22Rv1 (cell line): ENCODE results near the gene ATF7IP2.

Source experiments
- CTCF ChIP-seq: fragments of 450-650 bp; IDR thresholded peaks from 2 replicates; pipeline ENCODE4 v1.5.1; 2017; ENCODE audit warnings: mild to moderate bottlenecking
- ZFX ChIP-seq: fragments of 450-650 bp; IDR thresholded peaks from 2 replicates; pipeline ENCODE4 v1.6.1; 2017; ENCODE audit warnings: antibody characterized with exemption, borderline replicate concordance

GRCh38 chr16:10370096-10370726 lies 15.7 kb upstream of the ATF7IP2 start:
- TF ChIP-seq CTCF: no peak
- no peak for TF ChIP-seq ZFX
